ENCODE data around the gene KRT81. TPM values are rescaled to one million over a fixed set of nuclear protein-coding genes. Genes with fewer than 3 reads are reported as not detected.

Gene KRT81
- total RNA-seq, 4 donors from 2014 or later, result not detected

DNA sequence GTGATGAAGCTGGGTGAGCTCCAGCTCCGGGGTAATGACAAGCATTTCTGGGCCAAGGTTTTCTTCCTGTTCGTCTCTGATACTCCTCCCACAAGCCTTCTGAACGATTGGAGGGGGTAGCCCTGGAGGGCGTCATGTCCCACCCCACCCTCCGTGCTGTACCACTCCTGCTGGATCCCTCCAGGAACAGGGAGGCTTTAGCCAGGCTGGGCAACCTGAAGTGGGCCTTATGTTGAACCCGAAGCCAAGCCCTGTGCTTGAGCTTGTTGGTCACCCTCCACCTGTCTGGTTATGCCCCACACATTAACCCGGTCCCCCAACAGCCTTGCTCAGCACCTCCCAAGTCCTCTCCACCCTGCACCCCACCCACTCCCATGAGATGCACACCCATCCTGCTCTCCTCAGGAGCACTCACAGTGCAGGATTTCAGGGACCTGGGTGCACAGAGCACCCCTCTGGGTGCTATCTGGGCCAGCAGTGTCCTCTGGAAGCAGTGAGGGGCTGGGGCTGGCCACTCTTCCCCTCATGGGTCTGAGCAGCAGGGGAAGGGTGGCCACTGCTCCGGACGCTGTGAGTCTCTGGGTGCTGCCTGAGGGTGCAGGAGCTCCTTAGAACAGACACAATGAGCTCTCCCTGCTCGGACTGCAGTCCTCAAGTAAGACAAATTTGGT is 36.6 kb upstream of the KRT81 start:
- H3K4me1 ChIP-seq, result no peaks in the 10 kb centered on the region
- H3K27me3 ChIP-seq, result no peaks in the 10 kb centered on the region
- TF ChIP-seq POLR2A (IDR thresholded peaks at IDR 0.05), result no peak
- TF ChIP-seq CTCF (IDR thresholded peaks at IDR 0.05), result no peak
- no peaks in the 10 kb centered on the region for H3K9me3 ChIP-seq
- peak in 1 of 3 donors; percentile 39 for DNase-seq
- H3K36me3 ChIP-seq, result no peaks in the 10 kb centered on the region
- no peak overlapping the region for H3K4me3 ChIP-seq
- no peak overlapping the region for H3K27ac ChIP-seq

DNA sequence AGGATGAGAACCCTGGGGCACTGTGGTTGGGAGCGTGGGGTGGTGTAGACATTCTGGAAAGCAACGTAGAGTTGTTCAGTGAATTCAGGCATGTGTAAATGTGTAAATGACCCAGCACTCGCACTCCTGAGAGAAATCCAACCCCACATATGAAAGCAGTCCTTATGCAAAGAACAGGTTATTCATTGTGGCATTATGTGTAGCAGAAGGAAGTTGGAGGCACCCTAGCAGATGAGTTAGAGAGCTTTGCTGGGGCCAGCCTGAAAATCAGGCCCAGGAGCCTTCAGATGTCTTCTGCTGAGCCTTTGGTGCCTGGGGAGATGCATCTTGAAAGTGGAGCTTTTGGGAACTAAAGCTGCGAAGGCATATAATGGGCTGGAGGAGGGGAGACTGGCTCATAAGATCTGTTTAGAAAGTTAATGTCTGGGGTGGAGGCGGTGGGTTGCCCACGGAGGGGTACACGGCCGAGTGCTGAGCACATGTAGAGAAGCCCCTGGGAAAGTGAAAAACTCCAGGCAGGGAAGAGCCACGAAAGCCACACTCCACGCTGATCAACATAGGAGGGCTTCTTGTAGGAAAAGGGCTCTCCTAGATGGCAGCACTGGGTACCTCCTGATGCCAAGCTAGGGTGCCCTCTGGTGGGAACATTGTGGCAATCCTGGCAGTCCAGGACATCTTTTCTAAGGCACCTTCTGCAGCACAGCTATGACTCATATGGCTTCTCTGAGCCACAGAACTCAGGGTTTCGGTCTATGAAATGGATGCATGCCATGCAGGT is 35.9 kb upstream of the KRT81 start:
- TF ChIP-seq CTCF (IDR thresholded peaks at IDR 0.05) (peak in 5 of 6 experiments; percentile 24 to 93 (median 87)), POLR2A (IDR thresholded peaks at IDR 0.05) (no peak)
- Histone ChIP-seq H3K36me3 (no peaks in the 10 kb centered on the region), H3K4me3 (no peak overlapping the region), H3K9me3 (no peaks in the 10 kb centered on the region), H3K27me3 (no peaks in the 10 kb centered on the region), H3K27ac (no peak overlapping the region), H3K4me1 (no peaks in the 10 kb centered on the region)
- DNase-seq, result peak; percentile 65 to 92 (median 78)

DNA sequence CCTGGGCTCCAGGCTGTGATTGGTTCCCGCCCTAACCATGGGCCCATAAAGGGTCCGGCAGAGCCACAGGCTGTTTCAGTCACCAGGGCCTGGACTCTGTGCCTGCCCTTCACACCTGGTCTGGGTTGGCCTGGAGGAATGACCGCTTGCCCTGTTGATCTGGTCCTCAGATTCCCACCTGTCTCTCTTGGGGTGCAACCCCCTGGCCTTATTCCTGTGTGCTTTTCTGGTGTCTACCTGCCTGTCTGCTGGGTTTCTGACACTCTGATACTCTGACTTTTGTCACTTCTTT is 32.8 kb upstream of the KRT81 start:
- Histone ChIP-seq H3K9me3 (no peaks in the 10 kb centered on the region), H3K4me1 (no peaks in the 10 kb centered on the region), H3K27me3 (no peaks in the 10 kb centered on the region), H3K36me3 (no peaks in the 10 kb centered on the region), H3K27ac (no peak overlapping the region), H3K4me3 (no peak overlapping the region)
- peak in 2 of 3 donors; percentile 18 to 30 for DNase-seq
- TF ChIP-seq CTCF (IDR thresholded peaks at IDR 0.05), result no peak
- no peak for TF ChIP-seq POLR2A (IDR thresholded peaks at IDR 0.05)

DNA sequence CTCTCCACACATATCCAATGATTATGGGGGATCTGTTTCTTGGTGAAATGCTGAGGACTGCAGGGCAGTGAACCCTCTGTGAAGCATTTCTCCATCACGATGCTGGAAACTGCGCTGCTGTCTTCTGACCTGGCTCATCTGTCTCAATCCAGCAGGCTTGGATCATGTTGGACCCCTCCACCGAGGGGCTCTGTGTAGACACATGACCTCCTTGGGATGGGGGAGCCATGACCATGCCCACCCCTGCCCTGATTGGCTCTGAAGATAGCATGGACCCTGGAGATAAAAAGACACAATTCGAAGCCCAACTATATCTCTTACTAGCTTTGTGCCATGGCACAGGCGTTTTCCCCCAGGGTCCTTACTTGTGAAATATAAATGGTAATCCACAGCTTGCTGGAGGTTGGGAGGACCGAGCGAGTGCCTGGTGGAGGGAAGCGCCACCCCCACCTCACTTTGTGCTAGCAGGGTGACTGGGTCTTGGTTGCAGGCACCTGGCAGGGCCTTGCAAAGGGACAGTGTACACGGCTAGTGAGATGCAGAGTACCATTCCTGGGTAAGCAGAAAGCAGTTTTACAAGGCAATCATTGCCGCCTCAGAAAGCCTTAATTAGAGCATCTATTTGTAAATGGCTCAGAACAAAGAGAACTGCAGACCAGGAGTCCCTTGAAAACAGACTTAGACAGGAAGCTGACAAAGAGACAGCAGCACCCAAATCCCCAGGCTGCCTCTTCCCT is 32.2 kb upstream of the KRT81 start:
- DNase-seq, result peak in 2 of 3 donors; percentile 13 to 31
- TF ChIP-seq POLR2A (IDR thresholded peaks at IDR 0.05) (no peak), CTCF (IDR thresholded peaks at IDR 0.05) (no peak)
- H3K27ac ChIP-seq, result no peak overlapping the region
- no peaks in the 10 kb centered on the region for H3K27me3 ChIP-seq
- no peak overlapping the region for H3K4me3 ChIP-seq
- no peaks in the 10 kb centered on the region for H3K36me3 ChIP-seq
- H3K4me1 ChIP-seq, result no peaks in the 10 kb centered on the region
- H3K9me3 ChIP-seq, result no peaks in the 10 kb centered on the region

GRCh38 chr12:52323001-52323400 is 31.7 kb upstream of the KRT81 start:
- Histone ChIP-seq H3K9me3 (no peaks in the 10 kb centered on the region), H3K36me3 (no peaks in the 10 kb centered on the region), H3K27me3 (no peaks in the 10 kb centered on the region), H3K4me1 (no peaks in the 10 kb centered on the region), H3K27ac (no peak overlapping the region), H3K4me3 (no peak overlapping the region)
- DNase-seq, result peak in 2 of 3 donors; percentile 19 to 30
- TF ChIP-seq POLR2A (IDR thresholded peaks at IDR 0.05), result no peak
- no peak for TF ChIP-seq CTCF (IDR thresholded peaks at IDR 0.05)

All from Peyer's patch (tissue), 4 donors.